GM21381 (cell line): ENCODE measurements around the gene DDAH2.

Experiments
- ATAC-seq: cut with Tn5 transposase; IDR thresholded peaks from one replicate; pipeline ENCODE4 v1.9.1; 2021; ENCODE audit warnings: mild to moderate bottlenecking, moderate library complexity; ENCODE audit not compliant: unreplicated experiment

The DDAH2 gene

DNA sequence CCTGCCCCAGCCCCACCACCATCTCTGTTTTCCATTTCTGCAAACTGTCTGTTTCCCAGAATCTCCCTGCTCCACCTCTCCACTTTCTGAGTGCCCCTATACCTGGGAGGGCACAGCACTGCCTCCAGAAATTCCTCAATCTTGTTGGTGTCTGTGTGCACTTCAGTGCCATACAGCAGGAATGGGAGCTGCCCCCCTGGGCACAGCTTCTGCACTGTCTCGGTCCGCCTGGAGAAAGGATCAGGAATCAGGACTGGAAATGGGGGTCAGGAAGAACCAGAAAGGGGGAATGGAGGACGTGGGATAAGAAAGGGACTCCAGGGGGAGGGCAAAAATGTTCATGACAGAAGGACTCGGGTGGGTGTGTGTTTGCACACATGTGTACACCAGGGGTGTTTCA, 4.6 kb upstream of the DDAH2 start:
- no peak for ATAC-seq

DNA sequence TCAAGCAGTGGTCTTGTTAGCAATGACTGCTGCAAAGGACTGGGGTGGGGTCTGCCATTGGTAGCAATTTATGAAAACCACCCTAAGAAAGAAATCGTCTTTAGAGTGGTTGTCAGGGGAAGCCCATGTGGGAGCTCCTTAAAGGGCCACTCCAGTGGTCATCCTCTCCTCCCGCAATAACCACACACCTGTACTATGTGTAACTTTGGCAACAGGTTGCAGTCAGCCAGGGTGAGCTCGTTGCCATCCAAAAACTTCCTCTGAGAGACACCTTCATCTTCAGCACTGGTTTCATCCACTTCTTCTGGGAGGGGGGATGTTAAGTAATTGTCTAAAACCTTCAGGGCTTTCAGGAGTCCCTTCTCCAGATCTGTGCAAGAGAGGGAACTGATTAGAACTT, 2.9 kb upstream of the DDAH2 start:
- no peak for ATAC-seq

DNA sequence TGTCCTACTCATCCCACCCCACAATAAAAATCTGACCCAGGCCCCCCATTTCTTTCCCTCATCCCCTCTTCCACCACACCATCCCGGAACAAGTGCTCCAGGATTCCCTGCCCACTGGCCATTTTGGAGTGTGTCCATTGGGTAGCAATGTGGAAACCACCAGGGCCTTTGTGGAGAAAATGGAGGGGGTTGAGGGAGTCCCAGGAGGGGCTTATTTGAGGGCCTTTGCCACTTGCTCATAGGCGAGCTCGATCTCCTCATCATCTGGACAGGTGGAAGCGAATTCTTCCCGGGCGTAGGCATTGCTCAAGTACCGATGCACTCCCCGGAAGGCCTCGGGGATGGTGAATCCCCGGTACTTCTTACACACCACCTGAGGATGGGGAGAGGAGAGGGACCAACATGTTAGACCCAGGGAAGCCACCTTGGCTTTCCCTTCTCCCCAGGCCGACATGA, 1.6 kb upstream of the DDAH2 start:
- ATAC-seq = no peak

DNA sequence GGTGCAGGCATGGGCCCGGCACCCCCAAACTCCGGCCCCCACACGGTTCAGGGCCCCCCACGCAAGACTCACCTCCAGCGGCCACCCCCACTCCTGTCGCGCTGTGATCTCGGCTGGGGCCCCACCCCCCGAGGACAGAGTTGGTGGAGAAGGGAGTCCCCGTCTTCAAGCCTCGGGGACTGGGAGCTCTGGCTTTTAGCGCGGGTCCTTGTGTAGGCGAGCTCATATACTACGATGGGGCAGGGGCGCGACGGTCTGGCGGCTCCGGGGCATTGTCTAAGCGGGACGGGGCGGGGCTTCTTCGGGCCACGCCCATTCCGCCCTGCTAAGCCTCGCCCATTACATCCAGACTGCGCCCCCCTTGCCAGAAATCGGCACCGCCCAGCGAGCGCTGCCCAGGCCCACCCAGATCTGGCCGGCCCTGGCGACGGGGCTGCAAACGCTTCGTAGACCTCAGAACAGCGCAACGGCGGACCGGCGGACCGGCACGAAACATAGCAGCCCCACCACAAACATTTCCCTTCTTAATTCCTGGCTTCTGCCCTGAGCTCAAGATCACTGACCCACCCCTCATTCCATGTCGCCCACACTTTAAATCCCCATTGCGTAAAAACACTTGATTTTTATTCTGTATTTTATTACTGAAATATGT, 1.0 kb upstream of the DDAH2 start:
- no peak for ATAC-seq

DNA sequence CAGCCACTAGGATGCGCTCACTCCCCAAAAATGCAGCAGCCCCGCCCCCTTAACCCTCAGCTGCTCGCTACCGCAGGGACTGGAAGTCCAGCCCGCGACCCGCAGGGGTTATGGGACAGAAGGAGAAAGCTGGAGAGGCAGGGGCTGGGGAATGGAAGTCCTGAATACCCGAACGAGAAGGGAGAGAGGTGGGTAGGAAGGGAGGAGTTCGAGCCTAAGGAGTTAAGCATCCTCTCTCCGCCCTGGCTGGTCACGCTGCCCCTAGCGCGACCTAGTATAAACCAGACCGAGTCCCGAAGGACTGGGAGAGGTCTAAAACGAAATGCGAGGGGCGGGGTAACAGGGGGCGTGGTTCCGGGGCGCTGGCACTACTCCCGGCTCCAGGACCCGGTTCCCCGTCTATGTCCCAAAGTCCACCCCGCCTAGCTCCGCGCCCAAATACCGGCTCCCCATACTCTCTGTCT, 448 bp upstream of the DDAH2 start:
- ATAC-seq = peak; percentile 38

DNA sequence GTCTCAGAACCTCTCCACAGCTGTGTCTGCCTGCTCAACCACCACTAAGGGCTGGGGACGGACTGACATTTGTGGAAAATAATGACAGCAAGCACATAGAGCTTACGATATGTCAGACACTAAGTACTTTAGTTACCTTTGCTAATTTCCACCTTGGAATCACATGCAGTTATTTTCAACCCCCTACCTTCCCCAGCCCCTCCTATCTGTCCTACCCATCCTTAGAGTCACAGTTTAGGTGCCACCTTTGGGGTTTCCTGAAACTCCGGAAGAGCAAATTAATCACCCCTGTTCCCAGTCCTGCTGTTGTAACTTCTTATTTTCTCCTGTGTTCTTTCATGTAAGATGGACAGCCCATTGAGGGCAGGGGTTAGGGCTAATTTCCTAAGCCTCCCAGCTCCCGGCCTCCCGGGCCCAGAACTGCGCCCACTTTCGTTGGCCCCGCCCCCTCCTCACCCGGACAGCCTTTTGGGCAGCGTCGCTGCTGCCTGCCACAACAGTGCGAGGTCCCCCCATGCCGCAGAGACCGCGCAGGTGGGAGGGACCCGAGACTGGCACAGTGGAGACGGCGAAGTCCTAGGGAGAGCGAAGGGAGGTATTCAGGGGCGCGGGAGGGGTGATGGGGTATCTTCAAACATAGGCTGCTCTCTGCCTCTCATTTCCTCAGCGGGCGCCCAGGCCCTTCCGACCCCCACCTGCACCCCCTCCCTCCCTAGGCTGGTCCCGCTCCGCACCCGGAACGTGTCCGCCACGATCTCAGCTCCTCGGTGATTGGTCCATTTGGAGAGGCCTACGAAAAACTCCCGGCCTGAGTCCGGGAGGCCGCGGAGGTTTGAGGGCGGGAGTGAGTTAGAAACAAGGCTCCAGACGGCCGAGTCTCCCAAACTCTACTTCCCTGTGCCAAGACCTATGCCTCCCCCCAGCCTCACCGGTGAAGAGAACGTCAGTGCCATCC, 1.1 kb downstream of the DDAH2 start:
- ATAC-seq = no peak

DNA sequence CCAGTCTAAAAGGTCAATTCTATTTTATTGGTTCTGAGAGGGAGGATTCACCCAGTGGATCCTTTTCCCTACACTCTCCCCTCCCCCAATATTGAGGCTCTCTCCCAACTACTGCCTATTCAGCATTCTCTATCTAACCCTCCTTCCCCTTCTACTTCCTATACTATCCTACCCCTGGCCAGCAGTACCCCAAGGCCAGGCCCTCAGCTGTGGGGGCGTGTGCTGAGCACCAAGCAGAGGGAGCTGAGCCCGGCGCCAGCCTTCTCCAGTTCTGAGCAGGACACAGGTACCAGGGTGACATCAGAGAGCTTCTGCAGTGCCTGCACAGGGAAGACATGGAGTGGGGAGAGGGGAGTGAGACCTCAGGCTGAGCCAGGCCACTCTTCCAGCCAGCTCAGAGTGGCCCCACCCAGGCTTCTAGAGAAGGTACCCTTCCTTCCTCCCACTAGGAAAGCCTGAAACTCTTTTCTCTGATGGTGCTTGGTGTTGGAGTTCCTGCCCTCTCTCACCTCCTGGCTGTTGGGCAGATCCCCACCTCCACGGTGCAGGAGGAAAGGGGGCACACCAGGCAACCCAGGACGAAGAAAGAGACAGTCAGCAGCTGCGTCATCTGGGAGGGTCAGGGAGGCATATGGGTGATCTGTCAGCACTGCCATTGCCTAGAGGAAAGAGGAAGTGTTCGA, 1.9 kb downstream of the DDAH2 start:
- peak; percentile 53 for ATAC-seq

DNA sequence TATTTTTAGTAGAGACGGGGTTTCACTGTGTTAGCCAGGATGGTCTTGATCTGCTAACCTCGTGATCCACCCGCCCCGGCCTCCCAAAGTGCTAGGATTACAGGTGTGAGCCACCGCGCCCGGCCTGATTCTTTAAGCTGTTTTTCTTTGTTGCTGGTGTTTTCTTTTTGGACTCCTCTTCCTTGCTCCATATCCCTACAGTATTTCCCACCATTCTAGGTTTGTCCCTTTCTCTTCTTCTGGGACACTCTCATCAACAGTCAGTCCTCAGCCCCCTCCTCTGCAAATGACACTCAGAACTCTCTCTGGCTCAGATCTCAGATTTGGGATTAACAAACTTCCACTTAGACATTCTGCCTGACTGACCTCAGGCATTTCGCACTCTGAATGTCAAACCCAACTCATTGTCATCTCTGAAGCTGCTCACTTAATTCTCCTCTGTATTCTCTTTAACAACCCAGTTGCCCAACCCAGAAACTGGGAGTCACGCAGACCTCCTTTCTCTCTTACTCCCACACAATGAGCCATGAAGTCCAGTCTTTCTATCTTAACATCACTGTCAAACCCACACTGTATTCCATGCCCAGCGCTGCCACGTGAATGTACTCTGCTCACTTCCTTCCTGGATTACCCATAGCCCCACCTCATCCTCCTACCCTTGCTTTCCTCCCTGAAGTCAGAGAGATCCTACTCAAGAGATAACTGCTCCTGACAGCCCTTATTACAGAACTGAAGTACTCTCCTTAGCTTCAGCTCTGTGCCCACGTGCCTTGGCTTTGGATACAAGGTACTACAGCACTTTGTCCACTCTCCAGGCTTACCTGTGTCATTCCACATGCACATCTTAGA, 3.4 kb downstream of the DDAH2 start:
- ATAC-seq = no peak

DNA sequence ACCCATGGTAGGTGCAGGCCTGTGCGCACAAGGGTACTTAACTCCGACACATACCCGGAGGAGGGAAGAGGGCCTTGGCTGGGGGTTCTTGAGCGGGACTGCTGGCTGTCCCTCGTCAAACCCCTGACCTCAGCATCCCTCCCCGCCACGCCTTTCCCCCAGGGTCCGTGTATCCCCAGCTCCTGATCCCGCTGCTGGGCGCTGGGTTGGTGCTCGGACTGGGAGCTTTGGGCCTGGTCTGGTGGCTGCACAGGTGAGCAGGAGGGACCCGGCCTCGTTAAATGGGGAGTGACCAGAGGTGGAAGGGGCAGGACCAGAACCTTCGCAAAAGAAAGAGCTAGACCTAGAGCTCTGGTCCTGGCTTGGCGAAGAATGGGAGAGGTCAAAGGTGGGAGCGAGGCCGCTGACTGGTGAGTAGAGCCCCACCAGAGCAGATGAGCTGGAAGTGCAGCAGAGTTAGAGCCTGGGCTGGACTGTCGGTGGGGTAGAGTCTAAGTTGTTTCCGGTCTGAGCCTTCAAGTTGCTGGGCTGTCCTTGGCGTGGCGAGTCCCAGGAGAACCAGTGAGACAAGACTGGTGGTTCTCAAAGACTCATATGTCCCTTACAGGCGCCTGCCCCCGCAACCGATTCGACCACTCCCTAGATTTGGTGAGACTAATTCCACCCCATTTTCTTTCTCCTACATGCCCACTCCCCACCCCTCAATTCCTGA, 5.0 kb downstream of the DDAH2 start:
- ATAC-seq = no peak

DNA sequence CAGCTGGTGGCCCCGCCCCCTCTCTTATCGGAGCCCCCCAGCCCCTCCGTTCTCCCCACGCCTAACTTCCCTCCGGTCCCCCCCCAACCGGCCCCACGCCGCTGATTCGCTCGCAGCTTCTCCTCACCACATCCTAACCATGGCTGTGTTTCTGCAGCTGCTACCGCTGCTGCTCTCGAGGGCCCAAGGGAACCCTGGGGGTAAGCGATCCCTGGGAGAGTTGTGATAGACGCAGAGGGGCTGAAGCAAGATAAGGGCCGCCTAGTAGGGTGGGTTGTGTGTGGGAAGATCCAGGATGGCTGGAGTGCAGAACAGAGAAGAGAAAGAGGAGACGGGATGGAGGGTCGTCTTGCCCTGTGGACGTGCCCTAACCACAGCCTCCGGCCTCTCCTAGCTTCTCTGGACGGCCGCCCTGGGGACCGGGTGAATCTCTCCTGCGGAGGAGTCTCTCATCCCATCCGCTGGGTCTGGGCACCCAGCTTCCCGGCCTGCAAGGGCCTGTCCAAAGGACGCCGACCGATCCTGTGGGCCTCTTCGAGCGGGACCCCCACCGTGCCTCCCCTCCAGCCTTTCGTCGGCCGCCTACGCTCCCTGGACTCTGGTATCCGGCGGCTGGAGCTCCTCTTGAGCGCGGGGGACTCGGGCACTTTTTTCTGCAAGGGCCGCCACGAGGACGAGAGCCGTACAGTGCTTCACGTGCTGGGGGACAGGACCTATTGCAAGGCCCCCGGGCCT, 5.7 kb downstream of the DDAH2 start, which contains the start of gene MPIG6B:
TSS of gene MPIG6B (plus strand) at position 129 of the 735 bp plus-strand sequence. CDS start at position 140, 11 bp downstream.
- ATAC-seq = no peak

DNA sequence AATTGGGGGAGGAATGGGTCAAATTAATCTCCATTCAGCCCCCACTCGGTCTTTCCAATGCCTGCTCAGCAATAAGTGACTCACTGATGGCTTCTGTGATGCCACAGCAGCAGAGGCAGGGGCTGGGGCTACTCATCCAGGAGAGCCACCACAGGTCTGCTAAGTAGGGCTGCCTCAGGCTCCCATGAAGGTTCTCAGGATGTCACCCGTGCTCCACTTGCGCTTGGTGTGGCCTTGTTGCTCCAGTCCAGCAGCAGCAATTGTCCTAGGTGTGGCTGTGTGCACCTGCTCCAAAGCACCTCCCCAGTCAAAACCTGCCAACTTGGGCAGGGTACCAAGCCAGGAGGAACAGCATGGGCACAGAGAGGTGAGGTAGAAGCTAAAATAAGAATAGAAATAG, 6.9 kb downstream of the DDAH2 start:
- no peak for ATAC-seq

DNA sequence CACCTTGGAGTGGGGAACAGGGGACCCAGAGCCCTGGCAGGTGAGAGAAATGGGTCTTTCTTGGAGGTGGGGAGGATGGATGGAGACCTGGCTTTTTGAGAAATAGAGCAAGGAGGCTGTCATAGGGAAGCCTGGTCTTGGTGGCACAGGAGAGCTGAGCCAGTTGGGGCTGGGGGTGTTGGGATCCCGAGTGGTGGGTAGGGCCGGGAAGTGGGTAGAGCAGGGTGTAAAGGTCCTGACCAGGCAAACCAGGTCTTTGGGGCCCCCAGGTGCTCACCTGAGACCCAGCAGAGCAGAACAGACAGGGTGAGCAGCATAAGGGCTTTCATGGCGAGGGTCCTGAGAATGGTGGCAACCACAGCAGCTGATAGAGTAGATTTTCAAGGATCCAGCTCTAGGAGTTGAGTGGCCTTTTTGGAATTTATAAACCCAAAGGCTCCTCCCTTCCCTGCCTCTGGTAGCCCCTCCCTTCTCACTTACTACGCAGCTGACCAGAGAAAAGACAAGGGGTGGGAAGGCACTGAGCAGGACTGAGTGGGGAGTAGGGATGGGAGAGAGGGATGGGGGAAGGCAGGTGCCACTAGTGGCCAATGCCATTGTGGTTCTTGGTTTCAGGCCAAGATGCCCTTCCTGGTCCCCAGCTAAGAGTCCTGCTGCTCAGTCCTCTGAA, 7.6 kb downstream of the DDAH2 start, which contains the start of gene LY6G6C:
TSS of gene LY6G6C (minus strand) at position 396 of the 670 bp plus-strand sequence. CDS start at position 329, 67 bp downstream.
- ATAC-seq = no peak

DNA sequence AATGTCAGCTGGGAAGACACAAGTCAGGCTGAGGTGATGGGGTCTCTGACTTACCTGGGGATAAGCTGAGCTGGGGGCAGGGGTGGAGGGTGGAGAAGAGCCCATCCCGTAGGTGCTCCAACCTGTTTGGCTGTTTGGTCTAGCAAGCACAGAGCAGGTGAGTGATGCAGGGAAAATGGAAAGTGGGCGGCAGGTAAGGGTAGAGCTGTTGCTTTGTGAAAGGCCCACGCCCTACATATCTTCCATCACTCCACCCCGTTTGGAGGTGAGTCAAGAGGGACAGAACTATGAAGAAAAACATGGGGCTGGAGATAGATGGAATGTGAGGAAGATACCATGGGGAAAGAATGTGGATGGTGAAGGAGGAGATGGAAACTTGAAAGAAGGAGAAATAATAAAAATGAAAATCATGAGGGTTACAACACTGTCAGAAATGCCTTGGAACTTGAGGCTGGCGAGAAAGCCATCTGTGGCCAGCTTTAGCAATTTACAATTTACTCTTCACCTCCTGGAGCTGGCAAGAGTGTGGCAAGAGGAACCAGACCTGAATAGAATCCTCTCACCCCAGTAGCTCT, 8.8 kb downstream of the DDAH2 start:
- no peak for ATAC-seq

DNA sequence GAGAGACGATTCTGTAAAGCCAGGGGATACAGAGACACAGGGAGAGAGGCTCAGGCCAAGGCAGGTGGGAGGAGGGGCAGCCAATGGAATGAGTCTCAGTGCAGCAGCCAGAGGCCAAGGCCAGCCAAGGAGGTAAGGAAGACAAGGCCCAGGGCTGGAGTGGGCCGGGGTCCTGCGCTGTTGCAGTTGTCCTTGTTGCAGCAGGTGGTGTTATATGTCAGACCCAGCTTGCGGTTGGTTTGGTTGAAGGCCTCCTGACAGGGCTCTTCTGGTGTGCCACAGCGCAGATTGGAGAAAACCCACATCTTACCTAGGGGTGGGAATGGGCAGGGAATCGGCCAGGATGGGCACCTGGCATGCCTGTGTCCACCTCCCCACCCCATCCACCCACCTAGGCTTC, 10.1 kb downstream of the DDAH2 start:
- ATAC-seq = no peak

DNA sequence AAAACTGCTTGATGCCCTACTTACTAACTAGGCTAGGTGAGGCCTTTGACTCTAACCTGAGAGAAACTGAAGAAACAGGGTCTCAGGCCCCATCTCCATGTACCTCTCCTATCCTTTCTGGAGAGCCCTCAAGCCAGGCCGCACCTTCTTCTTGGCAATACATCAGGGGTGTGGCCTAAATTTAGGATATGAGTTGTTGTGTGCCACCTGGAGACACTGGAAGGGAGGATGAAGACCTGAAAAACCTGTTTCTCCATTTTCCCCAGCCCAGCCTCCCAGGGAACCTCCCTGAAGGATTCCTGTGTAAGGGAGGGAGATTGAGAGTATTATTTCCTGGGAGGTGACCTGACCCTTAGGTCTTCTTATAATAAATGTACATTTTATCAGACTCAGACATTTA, 10.8 kb downstream of the DDAH2 start:
- no peak for ATAC-seq

DNA sequence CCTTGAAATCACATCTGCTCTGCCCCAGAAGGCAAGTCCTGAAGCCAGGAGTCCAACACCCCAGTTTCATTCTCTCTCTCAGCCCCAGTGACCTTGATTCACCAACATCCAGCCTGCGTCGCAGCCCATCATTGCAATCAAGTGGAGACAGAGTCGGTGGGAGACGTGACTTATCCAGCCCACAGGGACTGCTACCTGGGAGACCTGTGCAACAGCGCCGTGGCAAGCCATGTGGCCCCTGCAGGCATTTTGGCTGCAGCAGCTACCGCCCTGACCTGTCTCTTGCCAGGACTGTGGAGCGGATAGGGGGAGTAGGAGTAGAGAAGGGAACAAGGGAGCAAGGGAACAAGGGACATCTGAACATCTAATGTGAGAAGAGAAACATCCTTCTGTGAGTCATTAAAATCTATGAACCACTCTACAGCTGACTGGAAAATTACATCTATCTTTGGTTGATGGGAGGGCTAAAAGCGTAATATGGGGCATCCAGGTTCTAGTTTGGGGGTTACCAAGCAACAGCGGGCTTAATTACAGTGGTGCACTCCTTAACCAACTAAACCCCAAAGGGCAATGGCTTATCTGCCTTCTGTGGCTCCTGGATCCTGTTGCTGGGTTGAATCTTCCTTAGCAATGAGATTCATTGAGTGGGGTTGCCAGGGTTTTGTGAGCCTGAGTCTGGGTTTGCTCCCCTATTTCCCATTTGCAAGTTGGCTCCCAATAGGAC, 11.4 kb downstream of the DDAH2 start:
- ATAC-seq = no peak
